HepG2 (cell line): ENCODE measurements around the gene PIANP.

Source experiments
- CREM ChIP-seq, 2 experiments: sonication (generic) in 1 of 2; formaldehyde crosslinking in 1 of 2; IDR thresholded peaks; 2 replicates each; pipeline versions ENCODE4 v1.4.0 to v1.6.1; 2016 to 2020; ENCODE audit warnings: antibody characterized with exemption in 1 of 2, mild to moderate bottlenecking in 1 of 2, missing genetic modification reagents in 1 of 2
- FOXJ3 ChIP-seq: sonication (generic); formaldehyde crosslinking; IDR thresholded peaks from 2 replicates; pipeline ENCODE4 v1.4.0; 2020; ENCODE audit warnings: missing genetic modification reagents, mild to moderate bottlenecking, borderline replicate concordance
- GABPA ChIP-seq, 2 experiments: IDR thresholded peaks; 2 replicates each; pipeline ENCODE4 v1.6.1; 2011 to 2016; ENCODE audit warnings: low read depth in 2 of 2, low read length in 1 of 2, missing biosample characterization in 1 of 2, missing genetic modification characterization in 1 of 2
- MLLT10 ChIP-seq: sonication (generic); formaldehyde crosslinking; IDR thresholded peaks from 2 replicates; pipeline ENCODE4 v1.4.0; 2020; ENCODE audit warnings: missing genetic modification reagents
- MYC ChIP-seq: sonication (generic); formaldehyde crosslinking; IDR thresholded peaks from 2 replicates; pipeline ENCODE4 v1.9.0; 2021; ENCODE audit warnings: missing genetic modification reagents, borderline replicate concordance
- NFIC ChIP-seq: IDR thresholded peaks from 2 replicates; pipeline ENCODE4 v1.6.1; 2012; ENCODE audit warnings: mild to moderate bottlenecking, low read length, inconsistent platforms
- TBP ChIP-seq: sonication (generic); formaldehyde crosslinking; IDR thresholded peaks from 2 replicates; pipeline ENCODE4 v1.5.0; 2020; ENCODE audit warnings: missing genetic modification reagents
- ZNF224 ChIP-seq: sonication (generic); formaldehyde crosslinking; IDR thresholded peaks from 2 replicates; pipeline ENCODE4 v1.5.0; 2020; ENCODE audit warnings: mild to moderate bottlenecking, missing genetic modification reagents
- ZNF598 ChIP-seq: sonication (generic); formaldehyde crosslinking; IDR thresholded peaks from 2 replicates; pipeline ENCODE4 v1.5.1; 2020; ENCODE audit warnings: mild to moderate bottlenecking, missing genetic modification reagents, borderline replicate concordance
- TF ChIP-seq, protein P1 (sequence below): sonication (generic); formaldehyde crosslinking; IDR thresholded peaks from 2 replicates; pipeline ENCODE4 v1.8.1; 2023; ENCODE audit warnings: missing genetic modification reagents, mild to moderate bottlenecking, borderline replicate concordance
- TF ChIP-seq, protein P2 (sequence below): sonication (generic); formaldehyde crosslinking; IDR thresholded peaks from 2 replicates; pipeline ENCODE4 v1.5.0; 2020; ENCODE audit warnings: mild to moderate bottlenecking, missing genetic modification reagents, moderate library complexity

DNA sequence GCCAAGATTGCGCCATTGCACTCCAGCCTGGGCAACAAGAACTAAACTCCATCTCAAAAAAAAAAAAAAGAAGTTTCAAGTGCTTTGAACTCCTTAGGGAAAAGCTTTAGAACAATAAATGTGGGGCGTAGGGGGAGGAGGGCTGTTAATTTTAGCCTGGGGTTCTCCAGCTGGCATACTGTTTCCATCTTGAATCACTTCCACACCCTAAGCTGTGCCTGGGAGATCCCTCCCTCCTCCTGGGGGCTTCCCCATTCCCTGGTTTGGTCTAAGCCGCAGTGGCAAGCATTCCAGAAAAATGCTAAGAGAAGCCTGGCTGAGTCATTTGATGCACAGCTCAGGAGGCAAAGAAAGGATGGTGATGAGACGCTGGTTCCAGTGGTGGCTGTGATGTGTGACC, 9.1 kb downstream of the PIANP start:
- TF ChIP-seq FOXJ3: no peak
- no peak for TF ChIP-seq GABPA (IDR thresholded peaks at IDR 0.05; ENCODE audit: low read depth, low read length)
- TF ChIP-seq GABPA (CRISPR knock-in tag; IDR thresholded peaks at IDR 0.05; ENCODE audit: low read depth): no peak
- no peak for TF ChIP-seq CREM (IDR thresholded peaks at IDR 0.05)
- no peak for TF ChIP-seq CREM (CRISPR knock-in tag; IDR thresholded peaks at IDR 0.05)
- TF ChIP-seq MYC (CRISPR knock-in tag): no peak
- TF ChIP-seq, protein P1, sequence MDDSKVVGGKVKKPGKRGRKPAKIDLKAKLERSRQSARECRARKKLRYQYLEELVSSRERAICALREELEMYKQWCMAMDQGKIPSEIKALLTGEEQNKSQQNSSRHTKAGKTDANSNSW (CRISPR knock-in tag): no peak
- TF ChIP-seq ZNF598: no peak
- TF ChIP-seq TBP (CRISPR knock-in tag): no peak
- no peak for TF ChIP-seq MLLT10 (CRISPR knock-in tag)
- TF ChIP-seq NFIC: no peak
- TF ChIP-seq, protein P2, sequence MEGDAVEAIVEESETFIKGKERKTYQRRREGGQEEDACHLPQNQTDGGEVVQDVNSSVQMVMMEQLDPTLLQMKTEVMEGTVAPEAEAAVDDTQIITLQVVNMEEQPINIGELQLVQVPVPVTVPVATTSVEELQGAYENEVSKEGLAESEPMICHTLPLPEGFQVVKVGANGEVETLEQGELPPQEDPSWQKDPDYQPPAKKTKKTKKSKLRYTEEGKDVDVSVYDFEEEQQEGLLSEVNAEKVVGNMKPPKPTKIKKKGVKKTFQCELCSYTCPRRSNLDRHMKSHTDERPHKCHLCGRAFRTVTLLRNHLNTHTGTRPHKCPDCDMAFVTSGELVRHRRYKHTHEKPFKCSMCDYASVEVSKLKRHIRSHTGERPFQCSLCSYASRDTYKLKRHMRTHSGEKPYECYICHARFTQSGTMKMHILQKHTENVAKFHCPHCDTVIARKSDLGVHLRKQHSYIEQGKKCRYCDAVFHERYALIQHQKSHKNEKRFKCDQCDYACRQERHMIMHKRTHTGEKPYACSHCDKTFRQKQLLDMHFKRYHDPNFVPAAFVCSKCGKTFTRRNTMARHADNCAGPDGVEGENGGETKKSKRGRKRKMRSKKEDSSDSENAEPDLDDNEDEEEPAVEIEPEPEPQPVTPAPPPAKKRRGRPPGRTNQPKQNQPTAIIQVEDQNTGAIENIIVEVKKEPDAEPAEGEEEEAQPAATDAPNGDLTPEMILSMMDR (CRISPR knock-in tag): no peak
- TF ChIP-seq ZNF224: no peak
